NOMO-1 treated with DMSO at 0.1 percent for 48 hours (cell line): ENCODE measurements around the gene ZNF256.

Experiments
- DNase-seq: peaks from one replicate; lab custom pipeline; 2025; ENCODE audit not compliant: unreplicated experiment; lab: John Stamatoyannopoulos, UW

ZNF256 gene

GRCh38 chr19:57900311-57900710, 47.2 kb downstream of the ZNF256 start:
- no peak for DNase-seq
